Measurements from ENCODE around the gene LCE2C.
"Not testable (repeated sequence)": the region's sequence is repeated elsewhere in the genome, so short reads cannot be mapped to it uniquely, and the experiment has no call there.

The LCE2C gene, protein sequence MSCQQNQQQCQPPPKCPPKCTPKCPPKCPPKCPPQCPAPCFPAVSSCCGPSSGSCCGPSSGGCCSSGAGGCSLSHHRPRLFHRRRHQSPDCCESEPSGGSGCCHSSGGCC

DNA sequence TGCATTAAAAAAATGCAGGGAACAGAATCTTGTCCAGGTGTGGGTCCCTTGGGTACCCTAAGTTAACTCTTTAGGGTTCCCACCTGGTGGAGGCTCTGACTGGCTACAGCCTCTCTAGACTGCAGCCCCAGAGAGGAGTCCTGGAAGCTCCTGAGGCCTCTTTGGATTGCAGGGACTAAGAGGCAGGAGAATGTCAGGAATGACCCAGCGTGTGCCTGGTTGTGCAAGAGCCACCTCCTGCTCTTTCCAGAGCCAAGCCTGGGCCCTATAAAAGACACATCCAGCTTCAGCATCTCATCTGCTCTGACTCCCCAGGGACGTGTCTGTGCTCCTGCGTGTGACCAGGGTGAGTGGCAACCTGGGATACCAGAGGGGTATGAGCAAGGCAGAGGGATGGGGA lies at the start of gene LCE2C:
Gene LCE2C, plus strand, starts transcription at position 297 of the 400 bp plus-strand sequence. CDS start 737 bp downstream, outside the sequence.
- DNase-seq (ENCODE audit: low read depth in 3 of 3) = not testable (repeated sequence)

DNA sequence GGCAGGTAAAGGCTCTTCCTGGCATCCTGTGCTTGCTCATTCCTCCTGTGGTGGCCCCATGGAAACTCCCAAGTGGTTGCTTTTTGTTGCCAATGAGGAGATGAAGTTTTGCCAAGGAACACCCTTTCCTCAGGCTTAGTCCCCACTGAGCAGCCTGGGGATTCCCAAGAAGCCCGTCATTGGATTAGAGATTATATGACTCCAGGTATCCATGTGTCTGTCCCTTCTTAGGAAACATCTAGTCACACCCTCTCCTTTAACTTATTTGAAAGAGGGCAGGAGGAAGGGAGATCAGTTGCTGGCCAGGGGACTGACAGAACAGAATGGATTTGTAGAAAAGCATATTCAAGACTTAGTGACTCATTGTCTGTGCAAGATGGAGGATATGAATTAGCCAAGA lies 48.3 kb upstream of the LCE2C start:
- DNase-seq (ENCODE audit: low read depth in 3 of 3) = no peak

DNA sequence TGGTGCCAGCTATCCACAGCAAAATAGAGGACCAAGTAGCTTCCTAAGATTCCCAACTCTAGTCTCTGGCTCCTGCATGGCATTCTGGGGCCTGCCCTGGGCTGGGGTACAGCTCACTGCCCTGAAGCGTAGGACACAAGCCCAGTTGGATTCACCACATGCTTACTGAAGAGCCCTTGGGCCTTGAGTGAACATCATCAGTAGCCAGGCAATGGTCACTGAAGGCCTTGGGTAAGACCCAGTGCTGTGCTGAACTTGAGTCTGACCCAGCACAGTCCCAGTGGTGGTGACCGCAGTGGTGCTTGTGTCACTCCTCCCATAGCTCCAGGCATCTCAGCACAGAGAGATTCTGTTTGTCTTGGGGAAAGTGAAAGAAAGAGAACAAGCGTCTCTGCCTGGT lies 44.5 kb upstream of the LCE2C start:
- no peak for DNase-seq (ENCODE audit: low read depth in 3 of 3)

DNA sequence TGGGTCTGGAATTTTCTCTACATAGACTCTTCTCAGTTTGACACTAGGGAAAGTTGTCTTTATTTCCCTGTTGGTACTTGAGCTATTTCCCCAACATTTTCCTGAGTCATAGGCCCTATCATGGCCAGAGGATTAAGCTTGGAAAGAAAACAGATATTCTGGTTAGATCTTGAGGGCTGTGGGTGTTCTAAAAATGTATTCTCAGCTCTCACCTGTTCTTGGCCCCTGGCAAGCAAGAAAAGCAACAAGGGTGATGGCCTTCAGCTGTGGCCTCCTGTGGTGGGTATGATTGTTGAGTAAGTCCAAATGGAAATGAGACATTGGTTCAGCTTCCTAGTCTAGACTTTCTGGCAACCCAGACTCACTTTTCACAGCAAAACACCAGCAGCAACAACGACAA lies 34.7 kb upstream of the LCE2C start:
- DNase-seq (ENCODE audit: low read depth in 3 of 3) = no peak

DNA sequence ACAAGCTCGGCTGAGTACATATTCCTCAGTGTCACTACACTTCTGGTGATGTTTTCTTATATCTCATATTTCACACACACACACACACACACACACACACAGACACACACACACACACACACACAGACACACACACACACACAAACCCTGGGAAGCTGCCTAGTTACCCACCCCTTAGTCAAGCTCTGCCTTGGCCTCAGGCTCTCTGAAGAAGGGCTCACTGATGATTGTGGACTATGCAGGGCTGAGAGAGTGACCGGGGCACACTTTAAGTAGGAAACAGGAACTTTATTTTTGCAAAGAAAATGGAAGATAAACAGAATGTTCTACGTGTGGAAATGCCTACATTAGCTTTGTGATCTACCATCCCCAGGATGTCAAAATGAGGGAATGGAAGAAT lies 31.1 kb upstream of the LCE2C start:
- DNase-seq (ENCODE audit: low read depth in 3 of 3) = no peak

DNA sequence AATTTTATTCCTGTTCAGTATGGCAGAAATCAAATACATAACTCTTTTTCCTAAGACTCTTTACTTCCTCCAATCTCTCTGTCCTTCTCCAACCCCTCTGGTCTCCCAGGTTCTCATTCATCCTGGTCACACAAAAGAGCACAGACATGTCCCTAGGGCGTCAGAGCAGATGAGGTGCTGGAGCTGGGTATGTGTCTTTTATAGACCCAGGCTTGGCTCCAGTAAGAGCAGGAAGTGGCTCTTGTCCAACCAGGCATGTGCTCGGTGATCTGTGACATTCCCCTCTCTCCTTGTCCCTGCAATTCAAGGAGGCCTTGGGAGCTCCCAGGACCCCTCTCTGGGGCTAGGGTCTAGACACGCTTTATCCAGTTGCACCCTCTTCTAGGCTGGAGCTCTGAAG lies 29.9 kb upstream of the LCE2C start:
- DNase-seq (ENCODE audit: low read depth in 3 of 3) = no peak

DNA sequence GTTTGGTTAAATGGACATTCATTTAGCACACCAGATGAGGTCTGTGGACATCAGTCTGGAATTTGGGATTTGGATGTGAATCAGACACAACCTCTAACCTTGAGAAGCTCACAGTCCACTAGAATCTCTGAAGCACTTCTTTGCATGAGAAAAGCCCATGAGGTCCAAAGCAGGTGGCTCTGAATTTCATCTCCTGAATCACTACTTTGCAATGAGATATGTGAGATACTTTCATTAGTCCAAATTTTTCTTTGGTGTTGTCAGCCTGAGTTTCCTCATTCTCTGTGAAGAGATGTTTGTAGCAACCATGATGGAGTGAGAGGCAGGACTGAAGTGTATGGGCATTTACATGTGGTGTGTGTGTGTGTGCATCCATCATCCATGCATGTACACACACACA lies 28.4 kb upstream of the LCE2C start:
- DNase-seq (ENCODE audit: low read depth in 3 of 3) = no peak

DNA sequence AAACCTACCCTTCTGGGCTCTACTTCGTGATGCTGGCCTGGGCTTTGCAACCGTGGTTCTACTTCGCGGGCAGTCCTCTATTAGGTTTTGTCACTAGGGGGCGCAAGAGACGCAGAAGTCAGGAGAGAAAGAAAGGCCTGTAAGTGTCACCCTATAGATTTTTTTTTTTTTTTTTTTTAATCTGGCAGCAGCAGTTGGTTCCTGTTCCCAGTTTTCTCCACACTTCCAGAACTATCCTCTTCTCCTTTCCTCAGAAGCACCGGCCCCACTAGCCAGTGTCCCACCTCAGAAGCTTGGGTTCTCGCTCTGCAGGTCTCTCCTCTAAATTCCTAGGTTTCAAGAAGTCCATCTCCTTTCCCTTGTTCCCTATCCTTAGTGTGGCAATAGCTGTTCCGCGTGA lies 21.0 kb upstream of the LCE2C start:
- DNase-seq (ENCODE audit: low read depth in 3 of 3) = peak; percentile 13 to 48 (median 27)

DNA sequence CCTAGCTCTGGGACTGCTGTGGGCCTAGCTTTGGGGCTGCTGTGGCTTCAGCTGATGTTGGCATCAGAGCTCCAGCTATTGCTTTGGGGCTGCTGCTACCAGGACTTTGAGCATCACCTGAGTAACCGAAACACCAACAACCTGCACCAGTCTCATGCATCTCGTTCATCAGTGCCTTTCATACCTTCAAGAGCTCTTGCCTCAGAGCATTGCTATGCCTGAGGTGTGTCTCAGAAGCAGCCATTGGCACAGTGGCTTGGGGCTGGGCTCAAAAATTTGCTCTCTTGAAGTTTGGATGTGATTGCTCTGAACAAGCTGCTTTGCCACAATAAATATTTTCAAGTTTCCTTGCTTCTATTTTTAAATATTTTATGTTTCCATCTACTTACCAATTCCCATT lies 18.6 kb upstream of the LCE2C start:
- DNase-seq (ENCODE audit: low read depth in 3 of 3) = no peak

DNA sequence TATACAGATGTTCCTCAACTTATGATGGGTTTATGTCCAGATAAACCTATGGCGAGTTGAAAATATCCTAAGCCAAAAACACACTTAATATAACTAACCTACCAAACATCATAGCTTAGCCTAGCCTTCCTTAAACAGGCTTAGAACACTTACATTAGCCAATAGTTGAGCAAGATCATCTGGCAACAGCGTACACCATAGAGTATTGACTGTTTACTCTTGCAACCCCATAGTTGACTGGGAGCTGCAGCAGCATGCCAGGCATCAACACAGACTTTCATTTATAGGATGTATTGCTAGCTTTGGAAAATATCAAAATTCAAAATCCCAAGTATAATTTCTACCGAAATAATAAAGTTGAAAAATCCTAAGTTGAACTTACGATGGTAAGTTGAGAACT lies 17.4 kb upstream of the LCE2C start:
- no peak for DNase-seq (ENCODE audit: low read depth in 3 of 3)

DNA sequence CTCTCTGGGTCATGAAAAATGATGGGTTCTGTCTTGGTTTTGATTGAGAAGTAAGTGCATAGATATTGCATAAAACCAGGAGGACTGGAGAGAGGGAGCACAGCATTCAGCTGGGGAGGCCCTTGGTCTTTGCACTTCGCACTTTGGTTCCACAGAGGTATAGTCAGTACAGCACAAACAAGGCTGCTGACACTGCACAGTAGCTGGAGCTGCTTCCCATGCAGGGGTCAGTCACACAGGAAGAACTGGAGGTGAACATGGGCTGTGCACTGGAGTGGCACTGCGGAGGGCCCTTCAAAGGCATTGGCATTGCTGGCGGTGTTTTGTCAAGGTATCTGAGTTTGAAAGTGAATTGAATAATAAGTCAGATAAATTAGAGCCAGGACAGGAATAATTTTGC lies 16.4 kb upstream of the LCE2C start:
- DNase-seq (ENCODE audit: low read depth in 3 of 3) = no peak

DNA sequence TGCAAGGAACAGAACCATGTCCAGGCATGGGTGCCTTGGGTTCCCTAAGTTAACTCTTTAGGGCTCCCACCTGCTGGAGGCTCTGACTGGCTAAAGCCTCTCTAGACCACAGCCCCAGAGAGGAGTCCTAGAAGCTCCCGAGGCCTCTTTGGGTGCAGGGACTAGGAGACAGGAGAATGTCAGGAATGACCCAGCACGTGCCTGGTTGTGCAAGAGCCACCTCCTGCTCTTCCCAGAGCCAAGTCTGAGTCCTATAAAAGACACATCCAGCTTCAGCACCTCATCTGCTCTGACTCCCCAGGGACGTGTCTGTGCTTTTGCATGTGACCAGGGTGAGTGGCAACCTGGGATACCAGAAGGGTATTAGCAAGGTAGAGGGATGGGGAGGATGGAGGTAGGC lies 12.0 kb upstream of the LCE2C start, which contains the start of gene LCE2D:
Gene LCE2D, plus strand, starts transcription at position 283 of the 400 bp plus-strand sequence. CDS start 726 bp downstream, outside the sequence.
- no peak for DNase-seq (ENCODE audit: low read depth in 3 of 3)

DNA sequence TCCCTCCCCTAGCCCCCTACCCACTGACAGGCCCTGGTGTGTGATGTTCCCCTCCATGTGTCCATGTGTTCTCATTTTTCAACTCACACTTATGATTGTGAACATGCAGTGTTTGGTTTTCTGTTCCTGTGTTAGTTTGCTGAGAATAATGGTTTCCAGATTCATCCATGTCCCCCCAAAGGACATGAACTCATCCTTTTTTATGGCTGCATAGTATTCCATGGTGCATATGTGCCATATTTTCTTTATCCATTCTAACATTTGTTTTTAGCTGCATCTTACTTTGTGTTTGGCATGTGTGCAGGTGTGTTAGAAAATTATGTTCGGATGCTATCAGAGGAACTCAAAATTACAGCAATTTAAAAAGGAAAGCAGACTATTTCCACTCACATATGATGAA lies 8.9 kb upstream of the LCE2C start:
- not testable (repeated sequence) for DNase-seq (ENCODE audit: low read depth in 3 of 3)

DNA sequence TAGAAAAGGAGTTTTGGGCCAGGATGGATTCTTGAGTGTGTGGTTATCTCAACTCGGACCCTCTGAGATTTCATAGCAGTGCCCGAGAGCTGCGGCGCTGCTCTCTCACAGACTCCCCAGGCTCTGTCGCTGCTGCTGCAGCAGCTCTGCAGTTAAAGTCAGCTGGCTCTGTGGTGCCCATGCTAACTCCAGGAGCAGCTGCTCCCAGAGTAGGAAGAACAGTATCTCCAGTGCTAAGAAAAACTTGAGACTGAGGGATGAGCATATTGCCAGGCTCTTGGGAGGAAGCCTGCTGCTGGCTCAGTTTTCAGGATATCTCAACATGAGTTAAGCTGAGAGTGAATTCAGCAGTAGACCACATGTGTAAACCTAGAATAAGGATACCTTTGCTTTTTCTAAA lies 7.4 kb upstream of the LCE2C start:
- DNase-seq (ENCODE audit: low read depth in 3 of 3) = no peak

DNA sequence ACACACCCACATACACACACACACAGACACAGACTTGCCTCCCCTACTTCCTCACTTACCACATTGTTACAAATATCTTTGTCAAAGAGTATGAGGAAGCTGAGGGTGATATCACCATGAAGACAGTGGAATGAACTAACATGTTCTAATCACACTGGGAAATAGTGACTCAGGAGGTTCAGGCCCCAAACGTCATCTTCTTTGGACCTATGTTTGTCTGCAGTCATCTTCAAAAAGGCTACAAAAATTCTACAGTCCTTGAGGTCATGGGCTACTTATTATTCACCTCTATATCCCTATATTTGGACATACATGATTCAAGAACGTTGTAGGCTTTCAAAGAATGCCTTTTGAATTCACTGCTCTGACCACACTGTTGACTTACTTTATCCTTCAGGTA lies 2.1 kb upstream of the LCE2C start:
- DNase-seq (ENCODE audit: low read depth in 3 of 3) = no peak

DNA sequence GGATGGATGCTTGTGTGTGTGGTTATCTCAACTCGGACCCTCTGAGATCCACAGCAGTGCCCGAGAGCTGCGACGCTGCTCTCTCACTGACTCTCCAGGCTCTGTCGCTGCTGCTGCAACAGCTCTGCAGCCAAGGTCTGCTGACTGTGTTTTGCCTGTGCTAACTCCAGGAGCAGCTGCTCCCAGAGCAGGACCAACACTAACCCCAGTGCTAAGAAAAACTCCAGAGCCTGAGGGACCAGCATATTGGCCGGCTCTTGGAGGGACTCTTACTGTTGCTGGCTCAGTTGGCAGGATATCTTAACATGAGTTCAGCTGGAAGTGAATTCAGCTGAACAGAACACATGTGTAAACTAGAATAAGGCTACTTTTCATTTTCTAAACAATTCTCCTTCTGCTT lies 4.4 kb downstream of the LCE2C start:
- DNase-seq (ENCODE audit: low read depth in 3 of 3) = no peak

DNA sequence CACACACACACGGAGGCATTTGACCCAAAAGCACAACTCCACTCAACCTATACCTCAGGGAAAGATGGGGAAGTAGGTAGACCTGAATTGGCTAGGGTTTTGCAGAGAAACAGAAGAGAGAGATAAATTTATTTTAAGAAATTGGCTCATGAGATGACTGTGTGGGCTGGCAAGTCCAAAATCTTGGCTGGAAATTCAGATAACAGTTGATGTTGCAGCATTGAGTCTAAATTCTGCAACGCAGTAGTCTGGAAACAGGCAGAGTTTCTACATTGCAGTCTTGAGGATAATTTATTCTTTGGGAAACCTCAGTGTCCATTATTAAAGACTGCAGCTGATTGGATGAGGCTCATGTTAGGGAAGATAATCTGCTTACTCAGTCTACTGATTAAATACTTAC lies 6.5 kb downstream of the LCE2C start:
- no peak for DNase-seq (ENCODE audit: low read depth in 3 of 3)

DNA sequence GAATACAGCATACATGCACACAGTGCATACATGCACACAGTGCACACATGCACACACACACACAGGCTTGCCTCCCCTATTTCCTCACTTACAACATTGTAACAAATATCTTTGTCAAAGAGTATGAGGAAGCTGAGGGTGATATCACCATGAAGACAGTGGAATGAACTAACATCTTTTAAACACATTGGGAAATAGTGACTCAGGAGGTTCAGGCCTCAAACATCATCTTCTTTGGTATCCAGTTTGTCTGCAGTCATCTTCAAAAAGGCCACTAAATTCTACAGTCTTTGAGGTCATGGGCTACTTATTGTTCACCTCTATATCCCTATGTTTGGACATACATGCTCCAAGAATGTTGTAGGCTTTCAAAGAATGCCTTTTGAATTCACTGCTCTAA lies 8.8 kb downstream of the LCE2C start:
- no peak for DNase-seq (ENCODE audit: low read depth in 3 of 3)

DNA sequence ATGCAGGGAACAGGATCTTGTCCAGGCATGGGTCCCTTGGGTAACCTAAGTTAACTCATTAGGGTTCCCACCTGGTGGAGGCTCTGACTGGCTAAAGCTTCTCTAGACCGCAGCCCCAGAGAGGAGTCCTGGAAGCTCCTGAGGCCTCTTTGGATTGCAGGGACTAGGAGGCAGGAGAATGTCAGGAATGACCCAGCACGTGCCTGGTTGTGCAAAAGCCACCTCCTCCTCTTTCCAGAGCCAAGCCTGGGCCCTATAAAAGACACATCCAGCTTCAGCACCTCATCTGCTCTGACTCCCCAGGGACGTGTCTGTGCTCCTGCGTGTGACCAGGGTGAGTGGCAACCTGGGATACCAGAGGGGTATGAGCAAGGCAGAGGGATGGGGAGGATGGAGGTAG lies 10.7 kb downstream of the LCE2C start, which contains the start of gene LCE2B:
Gene LCE2B, plus strand, starts transcription at position 301 of the 400 bp plus-strand sequence. CDS start 721 bp downstream, outside the sequence.
- not testable (repeated sequence) for DNase-seq (ENCODE audit: low read depth in 3 of 3)

DNA sequence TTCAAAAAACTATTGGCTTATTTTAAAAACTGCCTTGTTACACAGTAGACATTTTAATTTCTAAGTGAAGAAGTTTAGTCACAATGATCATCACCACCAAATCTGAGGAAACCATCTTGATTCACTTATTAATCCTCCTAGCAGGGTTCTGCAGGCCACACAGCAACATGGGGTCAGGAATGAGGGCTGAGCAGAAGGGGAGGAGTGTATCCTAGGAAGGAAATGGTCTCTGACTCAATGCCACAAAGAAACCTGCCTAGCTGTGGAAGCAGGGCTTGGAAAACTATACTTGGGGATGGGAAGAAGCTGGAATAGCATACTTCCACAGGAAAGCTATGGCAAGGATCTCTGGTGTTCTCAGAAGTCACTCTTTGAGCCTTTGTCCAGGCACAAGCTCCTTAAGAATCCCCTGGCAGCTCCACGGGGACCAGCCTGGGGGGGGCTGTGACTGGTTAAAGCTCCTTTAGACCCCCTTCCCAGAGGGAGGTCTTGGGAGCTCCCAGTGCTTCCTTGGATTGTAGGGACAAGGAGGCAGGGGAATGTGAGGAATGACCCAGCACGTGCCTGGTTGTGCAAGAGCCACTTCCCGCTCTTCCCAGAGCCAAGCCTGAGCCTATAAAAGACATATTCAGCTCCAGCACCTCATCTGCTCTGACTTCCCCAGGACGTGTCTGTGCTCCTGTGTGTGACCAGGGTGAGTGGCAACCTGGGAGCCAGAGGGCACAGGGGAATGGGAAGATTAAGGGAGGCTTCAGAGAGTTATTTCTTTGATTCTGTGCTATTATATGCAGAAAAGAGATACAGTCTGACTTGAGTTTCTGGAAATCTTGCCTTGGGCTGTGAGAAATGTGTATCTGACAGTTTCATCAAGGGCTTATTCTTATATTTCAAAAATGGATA lies 22.9 kb downstream of the LCE2C start, which contains the start of gene LCE2A:
Gene LCE2A, plus strand, starts transcription at position 645 of the 900 bp plus-strand sequence. CDS start 557 bp downstream, outside the sequence.
- no peak for DNase-seq (ENCODE audit: low read depth in 3 of 3)

DNA sequence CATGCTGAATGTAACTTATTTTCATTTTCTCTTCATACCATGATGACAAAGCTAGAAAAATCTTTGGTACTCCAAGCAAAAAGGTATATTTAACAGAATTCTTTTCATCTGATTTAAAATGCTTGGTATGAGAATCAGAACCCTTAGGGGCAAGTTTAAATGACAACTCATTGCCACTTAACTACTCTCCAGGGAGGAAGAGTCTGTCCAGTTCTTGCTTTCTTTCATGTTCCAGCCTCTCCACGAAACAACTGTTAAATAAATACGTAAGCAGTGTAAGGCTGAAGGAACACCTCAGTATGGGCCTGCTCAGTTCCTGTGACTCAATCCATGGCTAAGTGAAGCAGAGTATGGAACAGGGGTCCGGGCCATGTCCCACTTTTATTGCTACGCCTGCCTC lies 24.7 kb downstream of the LCE2C start:
- no peak for DNase-seq (ENCODE audit: low read depth in 3 of 3)

DNA sequence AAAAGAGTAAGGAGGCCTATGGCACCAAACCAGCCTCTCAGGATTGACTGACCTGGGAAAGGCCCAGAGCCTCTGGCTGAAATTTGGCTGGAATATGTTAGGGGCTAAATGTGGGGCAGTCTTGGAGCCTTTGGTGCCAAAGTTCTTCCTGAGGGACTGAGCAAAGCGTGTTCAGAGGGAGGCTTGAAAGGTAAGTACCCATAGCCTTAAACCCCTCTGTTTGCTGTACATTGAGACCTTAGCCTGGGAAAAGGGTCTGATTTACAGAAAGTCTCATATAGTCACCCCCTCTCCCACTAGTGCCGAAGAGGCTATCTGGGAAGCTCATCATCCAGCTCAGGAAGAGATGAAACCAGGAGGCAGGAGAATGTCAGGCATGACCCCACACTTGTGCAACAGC lies 32.8 kb downstream of the LCE2C start, which contains the start of gene LCE4A:
Gene LCE4A, plus strand, starts transcription at position 301 of the 400 bp plus-strand sequence. CDS start 916 bp downstream, outside the sequence.
- DNase-seq (ENCODE audit: low read depth in 3 of 3) = no peak

DNA sequence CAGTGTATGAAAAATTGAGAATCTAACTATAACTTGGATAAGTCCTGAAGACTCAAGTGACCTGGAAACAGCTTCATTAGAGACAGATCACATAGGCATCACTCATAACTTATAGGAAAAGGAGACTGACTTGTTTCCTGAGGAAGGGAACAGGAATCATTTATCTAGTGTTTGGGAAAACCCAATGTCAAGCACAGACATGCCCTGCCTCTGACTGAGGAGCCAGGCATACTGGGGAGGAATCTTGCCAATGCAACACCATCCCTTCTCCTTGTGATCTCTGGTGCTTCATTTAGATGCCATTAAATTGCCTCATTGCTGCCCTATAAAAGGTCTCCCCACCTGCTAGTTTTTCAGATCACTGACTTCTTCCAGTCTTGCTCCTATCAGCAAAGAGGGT lies 43.2 kb downstream of the LCE2C start:
- no peak for DNase-seq (ENCODE audit: low read depth in 3 of 3)

Measured in stimulated activated CD4-positive, alpha-beta T cell treated with anti-CD3 and anti-CD28 coated beads, TNF-alpha, amount 100 ng/mL, for 24 hours (primary cell).